NOMO-1 treated with DMSO at 0.1 percent for 48 hours (cell line): ENCODE results near the gene GINS2.
A peak's percentile ranks its signal among the peaks of the same experiment; 100 is the strongest.

Source experiments
- DNase-seq: peaks from one replicate; lab custom pipeline; 2025; ENCODE audit not compliant: unreplicated experiment; lab: John Stamatoyannopoulos, UW

Gene GINS2

GRCh38 chr16:85690469-85691064, 1.8 kb upstream of the GINS2 start:
- no peak for DNase-seq

- DNase-seq, result no peak
Measured at GRCh38 chr16:85689950-85690320, 1.2 kb upstream of the GINS2 start.

- DNase-seq, result no peak
Measured at GRCh38 chr16:85689285-85689949, 663 bp upstream of the GINS2 start.

- no peak for DNase-seq
Measured at GRCh38 chr16:85687651-85688471, 893 bp downstream of the GINS2 start.

GRCh38 chr16:85686912-85687591, 1.7 kb downstream of the GINS2 start:
- DNase-seq, result no peak

- no peak for DNase-seq
Measured at GRCh38 chr16:85685251-85685650, 3.5 kb downstream of the GINS2 start.

GRCh38 chr16:85683363-85683762, 5.4 kb downstream of the GINS2 start:
- DNase-seq, result no peak

- DNase-seq, result no peak
Measured at GRCh38 chr16:85682516-85682915, 6.2 kb downstream of the GINS2 start.

GRCh38 chr16:85681255-85681654, 7.5 kb downstream of the GINS2 start:
- DNase-seq, result no peak

- no peak for DNase-seq
Measured at GRCh38 chr16:85680352-85680944, 8.3 kb downstream of the GINS2 start.

GRCh38 chr16:85679870-85680269, 8.9 kb downstream of the GINS2 start:
- no peak for DNase-seq

- DNase-seq, result no peak
Measured at GRCh38 chr16:85678821-85679220, 9.9 kb downstream of the GINS2 start.

- DNase-seq, result no peak
Measured at GRCh38 chr16:85678016-85678415, 10.7 kb downstream of the GINS2 start.

- DNase-seq, result no peak
Measured at GRCh38 chr16:85677383-85677967, 11.3 kb downstream of the GINS2 start.

GRCh38 chr16:85676466-85676865, 12.3 kb downstream of the GINS2 start:
- no peak for DNase-seq

GRCh38 chr16:85675251-85675874, 13.4 kb downstream of the GINS2 start:
- DNase-seq, result peak; percentile 31

GRCh38 chr16:85674828-85675227, 13.9 kb downstream of the GINS2 start:
- no peak for DNase-seq

- no peak for DNase-seq
Measured at GRCh38 chr16:85674418-85674755, 14.4 kb downstream of the GINS2 start.

GRCh38 chr16:85673529-85674417, 15.0 kb downstream of the GINS2 start:
- DNase-seq, result no peak

GRCh38 chr16:85670840-85671239, 17.9 kb downstream of the GINS2 start:
- no peak for DNase-seq
